H1 (cell line): ENCODE data around the gene POLRMT. TPM values are rescaled to one million over a fixed set of nuclear protein-coding genes. Genes with fewer than 3 reads are reported as not detected.
A peak's percentile ranks its signal among the peaks of the same experiment; 100 is the strongest.

Source experiments
- CTCF ChIA-PET: fragments of 300-600 bp; sonication (Branson Sonifier 250); formaldehyde crosslinking; loops from one replicate; lab custom pipeline; 2021; ENCODE audit not compliant: partially characterized antibody; lab: Charles Lee
- POLR2A ChIA-PET: fragments of 300-600 bp; sonication (Branson Sonifier 250); formaldehyde crosslinking; loops from one replicate; lab custom pipeline; 2021; ENCODE audit warnings: inconsistent platforms; ENCODE audit not compliant: partially characterized antibody; lab: Charles Lee
- DNase-seq, 2 experiments: peaks; one replicate each; pipeline versions ENCODE4 v3.0.0 to v3.0.0-alpha.2; 2010 to 2022; ENCODE audit warnings: low spot score in 2 of 2, low read depth in 1 of 2, mixed read lengths in 1 of 2
- FAIRE-seq: peaks from 2 replicates; lab custom pipeline; 2011; peaks lifted over from hg19 to GRCh38; lab: Jason Lieb, UNC
- H2AFZ ChIP-seq: 2 replicates; pipeline ENCODE4 v1.8.1; 2012; ENCODE audit warnings: low read length, inconsistent platforms
- H2AK5ac ChIP-seq: 2 replicates; pipeline ENCODE4 v1.6.1; 2013; ENCODE audit warnings: low read depth, low read length
- H2BK120ac ChIP-seq: replicated peaks from 2 replicates; pipeline ENCODE3; 2013; ENCODE audit warnings: low read depth, low read length, inconsistent platforms
- H2BK12ac ChIP-seq: 2 replicates; pipeline ENCODE4 v1.6.1; 2013; ENCODE audit warnings: low read depth, low read length
- H2BK15ac ChIP-seq: 2 replicates; pipeline ENCODE4 v1.6.1; 2013; ENCODE audit warnings: low read length
- H2BK20ac ChIP-seq: 2 replicates; pipeline ENCODE4 v1.6.1; 2013; ENCODE audit warnings: low read length
- H2BK5ac ChIP-seq: 2 replicates; pipeline ENCODE4 v1.6.1; 2013; ENCODE audit warnings: low read depth, low read length
- H3K14ac ChIP-seq: 2 replicates; pipeline ENCODE4 v1.6.1; 2013; ENCODE audit warnings: inconsistent platforms; ENCODE audit not compliant: insufficient read length
- H3K18ac ChIP-seq: 2 replicates; pipeline ENCODE4 v1.6.1; 2013; ENCODE audit warnings: low read length; ENCODE audit errors: extremely low read depth
- H3K23ac ChIP-seq: 2 replicates; pipeline ENCODE4 v1.6.1; 2013; ENCODE audit warnings: inconsistent platforms; ENCODE audit not compliant: insufficient read length
- H3K23me2 ChIP-seq: 2 replicates; pipeline ENCODE4 v1.6.1; 2013; ENCODE audit warnings: low read depth, low read length
- H3K27ac ChIP-seq: 2 replicates; pipeline ENCODE4 v1.6.1; 2011; ENCODE audit warnings: low read depth, low read length, inconsistent platforms
- H3K27me3 ChIP-seq, 4 experiments: replicated peaks in 1 of 4; 1 replicate in 1 of 4; 2 replicates in 3 of 4; pipeline versions ENCODE4 v1.6.1 to v1.8.1; 2011 to 2013; ENCODE audit warnings: low read length in 3 of 4, mild to moderate bottlenecking in 3 of 4, inconsistent platforms in 2 of 4, mixed read lengths in 2 of 4, moderate library complexity in 1 of 4; ENCODE audit not compliant: control insufficient read depth in 3 of 4, insufficient read depth in 3 of 4; ENCODE audit errors: extremely low read depth in 1 of 4
- H3K36me3 ChIP-seq, 4 experiments: 2 replicates each; pipeline versions ENCODE4 v1.6.1 to v1.8.1; 2011 to 2013; ENCODE audit warnings: mild to moderate bottlenecking in 4 of 4, low read length in 3 of 4, moderate library complexity in 2 of 4, control low read depth in 1 of 4, inconsistent platforms in 1 of 4; ENCODE audit not compliant: insufficient read depth in 4 of 4, control insufficient read depth in 2 of 4
- H3K4ac ChIP-seq: replicated peaks from 2 replicates; pipeline ENCODE3; 2013; ENCODE audit warnings: low read length, low read depth, mixed read lengths, inconsistent platforms; ENCODE audit not compliant: insufficient read length
- H3K4me1 ChIP-seq, 4 experiments: replicated peaks in 1 of 4; 1 replicate in 1 of 4; 2 replicates in 3 of 4; pipeline versions ENCODE4 v1.6.1 to v1.8.1; 2011 to 2013; ENCODE audit warnings: low read length in 3 of 4, inconsistent platforms in 2 of 4, mixed read lengths in 1 of 4; ENCODE audit not compliant: insufficient read depth in 4 of 4, control insufficient read depth in 3 of 4
- H3K4me2 ChIP-seq, 2 experiments: 2 replicates each; pipeline versions ENCODE4 v1.6.1 to v1.8.1; 2011 to 2013; ENCODE audit warnings: low read depth in 2 of 2, low read length in 2 of 2, control low read depth in 1 of 2, inconsistent platforms in 1 of 2, mild to moderate bottlenecking in 1 of 2; ENCODE audit not compliant: insufficient read depth in 1 of 2
- H3K4me3 ChIP-seq, 4 experiments: fragments of 200-600, 300-600 bp in 1 of 4; sonication (generic), shearing (Covaris generic), sonication (Bioruptor Twin) in 1 of 4; 2 replicates each; pipeline versions ENCODE4 v1.5.1 to v1.8.1; 2011 to 2016; ENCODE audit warnings: low read length in 4 of 4, low read depth in 3 of 4, control low read depth in 2 of 4, inconsistent platforms in 2 of 4, mild to moderate bottlenecking in 2 of 4, mixed read lengths in 1 of 4, moderate library complexity in 1 of 4; ENCODE audit not compliant: insufficient read depth in 2 of 4; ENCODE audit errors: extremely low read depth in 1 of 4
- H3K56ac ChIP-seq: replicated peaks from 2 replicates; pipeline ENCODE3; 2013; ENCODE audit warnings: low read depth, mild to moderate bottlenecking, mixed read lengths, low read length, inconsistent platforms; ENCODE audit not compliant: insufficient read length
- H3K79me1 ChIP-seq: 2 replicates; pipeline ENCODE4 v1.6.1; 2013; ENCODE audit warnings: low read depth, low read length, control low read depth
- H3K79me2 ChIP-seq, 2 experiments: 2 replicates each; pipeline versions ENCODE4 v1.6.1 to v1.8.1; 2012 to 2013; ENCODE audit warnings: low read length in 2 of 2, mild to moderate bottlenecking in 2 of 2, inconsistent platforms in 1 of 2; ENCODE audit not compliant: insufficient read depth in 2 of 2, control insufficient read depth in 1 of 2
- H3K9ac ChIP-seq, 4 experiments: replicated peaks in 1 of 4; 1 replicate in 1 of 4; 2 replicates in 3 of 4; pipeline versions ENCODE4 v1.6.1 to v1.8.1; 2011 to 2013; ENCODE audit warnings: low read depth in 3 of 4, low read length in 3 of 4, control low read depth in 2 of 4, mild to moderate bottlenecking in 2 of 4, moderate library complexity in 2 of 4, inconsistent platforms in 1 of 4; ENCODE audit errors: extremely low read depth in 1 of 4
- H3K9me3 ChIP-seq, 2 experiments: 2 replicates each; pipeline versions ENCODE4 v1.6.1 to v1.8.1; 2012 to 2013; ENCODE audit warnings: mild to moderate bottlenecking in 2 of 2, moderate library complexity in 2 of 2, control low read depth in 1 of 2, inconsistent platforms in 1 of 2, low read depth in 1 of 2, low read length in 1 of 2, mixed read lengths in 1 of 2; ENCODE audit not compliant: insufficient read depth in 2 of 2
- H4K20me1 ChIP-seq, 2 experiments: replicated peaks in 1 of 2; 2 replicates each; pipeline versions ENCODE3 to v1.8.1; 2011 to 2013; ENCODE audit warnings: inconsistent platforms in 2 of 2, low read length in 2 of 2, mild to moderate bottlenecking in 1 of 2; ENCODE audit not compliant: insufficient read depth in 2 of 2, control insufficient read depth in 1 of 2
- H4K5ac ChIP-seq: 2 replicates; pipeline ENCODE4 v1.6.1; 2013; ENCODE audit warnings: low read length, low read depth, mixed read lengths, inconsistent platforms; ENCODE audit not compliant: insufficient read length
- H4K8ac ChIP-seq: 2 replicates; pipeline ENCODE4 v1.8.0; 2013; ENCODE audit warnings: mild to moderate bottlenecking, moderate library complexity, low read length, inconsistent platforms; ENCODE audit not compliant: insufficient read depth; ENCODE audit errors: extremely low read depth
- H4K91ac ChIP-seq: replicated peaks from 2 replicates; pipeline ENCODE3; 2013; ENCODE audit warnings: low read length, mixed read lengths, inconsistent platforms; ENCODE audit not compliant: insufficient read length
- EGR1 ChIP-seq: IDR thresholded peaks from 2 replicates; pipeline ENCODE4 v1.6.1; 2011; ENCODE audit warnings: low read depth, low read length, borderline replicate concordance
- POLR2AphosphoS5 ChIP-seq: IDR thresholded peaks from 2 replicates; pipeline ENCODE4 v1.6.1; 2011; ENCODE audit warnings: low read depth, low read length
- RAD21 ChIP-seq, 2 experiments: IDR thresholded peaks in 1 of 2; conservative IDR thresholded peaks in 1 of 2; 2 replicates each; pipeline ENCODE4 v1.6.1; 2011; ENCODE audit warnings: low read depth in 2 of 2, low read length in 2 of 2, improper control_type of control experiment in 1 of 2, inconsistent platforms in 1 of 2, mild to moderate bottlenecking in 1 of 2, moderate library complexity in 1 of 2
- WGBS, 2 experiments: shearing (Covaris generic) in 1 of 2; methylation state at CpG; one replicate each; pipeline versions ENCODE4 v1.1.6 to v1.1.7; 2013 to 2015; ENCODE audit warnings: low lambda C conversion rate in 2 of 2, mixed read lengths in 2 of 2, inconsistent platforms in 1 of 2, low coverage in 1 of 2, missing lambda C conversion rate in 1 of 2; ENCODE audit not compliant: insufficient replicate concordance in 2 of 2, insufficient coverage in 1 of 2, insufficient read length in 1 of 2; ENCODE audit errors: extremely low coverage in 1 of 2, missing lambda C conversion rate in 1 of 2; 5-methylcytosine and 5-hydroxymethylcytosine counted together
- polyA plus RNA-seq, 7 experiments: library from polyadenylated mRNA; depleted of rRNA in 3 of 7; stranded (reverse) in 5 of 7; unstranded in 2 of 7; fragments of >200 nt in 5 of 7; fragments of 200-250 nt in 2 of 7; gene quantifications; 1 replicate in 5 of 7; 2 replicates in 1 of 7; 4 replicates in 1 of 7; pipeline versions ENCODE4 v1.2.1 to v1.2.3, GENCODE V29; 2011 to 2013; ENCODE audit warnings: missing spikeins in 2 of 7, mixed read lengths in 2 of 7
- total RNA-seq: library from RNA; stranded (reverse); fragmentation: NEBNext Ultra II Directional; extraction: Animal tissue kit (Norgen Biotek cat#: 25700); gene quantifications from 2 replicates; pipeline ENCODE4 v1.2.1, GENCODE V29; 2021

Gene POLRMT
- total and polyA plus RNA-seq, 2 of the 8 experiments (the other 6 are each of a cell fraction or from before 2014, with no cell fraction given) = 93.0 to 111 TPM

DNA sequence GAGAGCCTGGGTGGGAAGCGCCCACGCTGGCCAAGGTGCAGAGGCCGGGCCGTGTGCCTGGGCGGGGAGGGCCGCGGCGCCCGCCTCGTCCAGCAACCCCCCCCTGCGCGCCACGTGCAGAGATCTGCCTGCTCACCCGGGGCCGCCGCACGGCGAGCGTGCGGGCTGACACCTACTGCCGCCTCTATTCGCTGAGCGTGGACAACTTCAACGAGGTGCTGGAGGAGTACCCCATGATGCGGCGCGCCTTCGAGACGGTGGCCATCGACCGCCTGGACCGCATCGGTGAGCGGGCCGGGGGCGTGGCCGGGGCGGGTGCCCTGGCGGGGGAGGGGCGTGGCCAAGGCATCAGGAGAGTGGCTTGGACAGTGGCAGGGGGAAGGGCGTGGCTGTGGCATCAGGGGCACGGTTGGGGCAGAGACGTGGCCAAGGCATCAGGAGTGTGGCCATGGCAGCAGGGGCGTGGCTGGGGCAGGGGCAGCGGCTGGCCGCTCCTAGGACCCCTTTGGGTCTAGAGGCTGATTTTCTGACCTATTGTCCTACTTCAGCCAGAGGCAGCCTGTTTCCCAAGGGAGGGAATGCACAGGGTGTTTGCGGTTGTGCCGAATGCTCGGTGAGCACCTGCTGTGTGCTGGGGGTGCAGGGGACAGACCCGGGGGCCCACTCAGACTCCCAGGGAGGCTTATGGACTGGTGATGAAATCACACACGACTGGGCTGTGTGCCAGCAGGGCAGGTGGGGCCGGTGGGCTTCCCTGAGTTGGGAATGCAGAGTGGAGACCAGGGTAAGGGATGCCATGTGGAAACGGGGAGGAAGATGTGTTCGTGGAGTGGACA is 19.4 kb downstream of the POLRMT start:
- 89% methylated on average over 17 of the region's 54 CpGs; no CpG with 5 or more reads in 1 of the 2 experiments for WGBS, 2 experiments
- H2AFZ ChIP-seq = no peak overlapping the region
- peaks cover 2 to 26% (median 13%) of the 10 kb centered on the region in 4 experiments; a peak in 5 of 8 replicates for H3K36me3 ChIP-seq
- H2BK5ac ChIP-seq = no peak overlapping the region
- H3K27me3 ChIP-seq = no peaks in the 10 kb centered on the region
- H4K8ac ChIP-seq = no peak overlapping the region
- H3K23ac ChIP-seq = no peak overlapping the region
- H2AK5ac ChIP-seq = no peak overlapping the region
- H2BK120ac ChIP-seq = no peak overlapping the region
- H3K79me2 ChIP-seq = no peaks in the 10 kb centered on the region
- no peak overlapping the region for H4K5ac ChIP-seq
- no peak overlapping the region for H3K56ac ChIP-seq
- FAIRE-seq (no peak), DNase-seq (no peak)
- H3K9ac ChIP-seq = no peak overlapping the region
- no peaks in the 10 kb centered on the region for H3K9me3 ChIP-seq
- H4K20me1 ChIP-seq = peaks cover 0 to 7% of the 10 kb centered on the region in 2 experiments
- H3K27ac ChIP-seq = no peak overlapping the region
- no peak overlapping the region for H2BK12ac ChIP-seq
- H3K18ac ChIP-seq = no peak overlapping the region
- no peak overlapping the region for H3K4ac ChIP-seq
- H3K14ac ChIP-seq = no peak overlapping the region
- no peak overlapping the region for H2BK20ac ChIP-seq
- H2BK15ac ChIP-seq = no peak overlapping the region
- ChIA-PET POLR2A (interaction anchor here (0.9 to 1.6 kb wide), 4 partner anchors 18 to 42 kb away, joined by 3 to 6 read pairs (median 4); no protein-coding TSS in a partner anchor), CTCF (interaction anchor here (1.0 to 1.2 kb wide), 2 partner anchors 8 to 14 kb away, joined by 3 to 7 read pairs; no protein-coding TSS in a partner anchor)
- H3K79me1 ChIP-seq = no peaks in the 10 kb centered on the region
- no peak overlapping the region for H4K91ac ChIP-seq
- no peaks in the 10 kb centered on the region for H3K4me1 ChIP-seq
- TF ChIP-seq POLR2AphosphoS5 (no peak), RAD21 (IDR thresholded peaks at IDR 0.05 in 1 of 2, conservative IDR thresholded peaks at IDR 0.05 in 1 of 2; ENCODE audit: low read depth in 2 of 2, low read length in 2 of 2) (no peak), EGR1 (0 out of 2 replicates have a peak, but pooled peaks have one; percentile 23)
- no peaks in the 10 kb centered on the region for H3K23me2 ChIP-seq
- H3K4me2 ChIP-seq = no peak overlapping the region
- H3K4me3 ChIP-seq = no peak overlapping the region
